Spleen (tissue), 11 donors: ENCODE data around the gene COL9A3. TPM values are rescaled to one million over a fixed set of nuclear protein-coding genes. Genes with fewer than 3 reads are reported as not detected.

Experiments used
- DNase-seq: peaks from one replicate; pipeline ENCODE4 v3.0.0-alpha.2; 2020
- H3K27ac ChIP-seq, 8 donors: fragments of 200-600 bp; sonication (generic) in 7 of 8; 1 replicate in 4 of 8; 2 replicates in 4 of 8; pipeline versions ENCODE4 v1.5.0 to v1.8.0; 2016 to 2021; ENCODE audit warnings: inconsistent platforms in 4 of 8, mild to moderate bottlenecking in 4 of 8, moderate library complexity in 1 of 8
- H3K27me3 ChIP-seq, 7 donors: fragments of 200-600 bp; sonication (generic) in 6 of 7; replicated peaks in 1 of 7; 1 replicate in 4 of 7; 2 replicates in 3 of 7; pipeline versions ENCODE4 v1.5.0 to v1.8.0; 2016 to 2021; ENCODE audit warnings: inconsistent platforms in 3 of 7, mild to moderate bottlenecking in 1 of 7
- H3K36me3 ChIP-seq, 6 donors: fragments of 200-600 bp; sonication (generic) in 5 of 6; 1 replicate in 4 of 6; 2 replicates in 2 of 6; pipeline versions ENCODE4 v1.5.0 to v1.8.0; 2016 to 2021; ENCODE audit warnings: inconsistent platforms in 2 of 6
- H3K4me1 ChIP-seq, 6 donors: fragments of 200-600 bp; sonication (generic) in 5 of 6; 1 replicate in 3 of 6; 2 replicates in 3 of 6; pipeline versions ENCODE4 v1.5.0 to v1.8.0; 2016 to 2021; ENCODE audit warnings: inconsistent platforms in 3 of 6
- H3K4me3 ChIP-seq, 8 donors: fragments of 200-600 bp; sonication (generic) in 7 of 8; 1 replicate in 4 of 8; 2 replicates in 4 of 8; pipeline versions ENCODE4 v1.5.0 to v1.8.0; 2016 to 2021; ENCODE audit warnings: inconsistent platforms in 4 of 8, mild to moderate bottlenecking in 4 of 8, moderate library complexity in 2 of 8
- H3K9me3 ChIP-seq, 8 donors: fragments of 200-600 bp; sonication (generic) in 7 of 8; 1 replicate in 4 of 8; 2 replicates in 4 of 8; pipeline versions ENCODE4 v1.5.0 to v1.8.0; 2016 to 2021; ENCODE audit warnings: inconsistent platforms in 4 of 8
- POLR2A ChIP-seq, 3 donors: fragments of 450-650 bp; IDR thresholded peaks; one replicate each; pipeline ENCODE4 v1.5.1; 2017; ENCODE audit warnings: antibody characterized with exemption in 3 of 3, mild to moderate bottlenecking in 1 of 3
- POLR2AphosphoS5 ChIP-seq, 3 donors: sonication (generic); formaldehyde crosslinking; IDR thresholded peaks; one replicate each; pipeline ENCODE4 v1.5.1; 2017; ENCODE audit warnings: antibody characterized with exemption in 3 of 3
- WGBS, 5 donors: extraction: QIAGEN DNeasy Blood & Tissue Kit in 3 of 5; methylation state at CpG; one replicate each; pipeline versions ENCODE4 v1.1.5 to v1.1.7; 2013 to 2018; 5-methylcytosine and 5-hydroxymethylcytosine counted together
- intact Hi-C: fragments of 100-400 bp; cut with DNase I; formaldehyde crosslinking; loops from one replicate; pipeline ENCODE4 v1.15.0; 2023; ENCODE audit warnings: low total_unique reads
- polyA plus RNA-seq, 3 donors: library from polyadenylated mRNA; stranded (reverse); fragments of 200-250 nt; gene quantifications; one replicate each; pipeline ENCODE4 v1.2.1, GENCODE V29; 2013
- total RNA-seq, 7 donors: library from RNA; depleted of rRNA in 3 of 7; stranded (reverse); fragments of >200 nt in 3 of 7; fragmentation: NEBNext Ultra II Directional in 4 of 7; extraction: Animal tissue kit (Norgen Biotek cat#: 25700) in 4 of 7; gene quantifications; one replicate each; pipeline versions ENCODE4 v1.1.0 to v1.2.1, GENCODE V29; 2016 to 2021
- TF ChIP-seq, protein P1 (sequence below), 11 experiments: fragments of 200-600 bp in 7 of 11; fragments of 450-650 bp in 4 of 11; sonication (generic) in 4 of 11; IDR thresholded peaks in 8 of 11; conservative IDR thresholded peaks in 3 of 11; 1 replicate in 7 of 11; 2 replicates in 4 of 11; pipeline versions ENCODE4 v1.4.0 to v1.8.0; 2016 to 2021; ENCODE audit warnings: antibody characterized with exemption in 11 of 11, inconsistent platforms in 4 of 11, mild to moderate bottlenecking in 1 of 11
- donor health status: healthy with polysubstance abuse.
- donor health status: DM: no; HTN: no; CAD: no; lungs with moderate emphysema.
- donor health status: DM: no; HTN: no; CAD: no.
- donor health status: Bipolar disorder and iron deficiency.
- donor health status: healthy.
- donor health status: DM: no; HTN: no; CAD: no.
- donor health status: DM: yes; HTN: yes; CAD: no.

The COL9A3 gene
- total and polyA plus RNA-seq, 10 donors = 1.2 to 16.7 (median 11.1) TPM

DNA sequence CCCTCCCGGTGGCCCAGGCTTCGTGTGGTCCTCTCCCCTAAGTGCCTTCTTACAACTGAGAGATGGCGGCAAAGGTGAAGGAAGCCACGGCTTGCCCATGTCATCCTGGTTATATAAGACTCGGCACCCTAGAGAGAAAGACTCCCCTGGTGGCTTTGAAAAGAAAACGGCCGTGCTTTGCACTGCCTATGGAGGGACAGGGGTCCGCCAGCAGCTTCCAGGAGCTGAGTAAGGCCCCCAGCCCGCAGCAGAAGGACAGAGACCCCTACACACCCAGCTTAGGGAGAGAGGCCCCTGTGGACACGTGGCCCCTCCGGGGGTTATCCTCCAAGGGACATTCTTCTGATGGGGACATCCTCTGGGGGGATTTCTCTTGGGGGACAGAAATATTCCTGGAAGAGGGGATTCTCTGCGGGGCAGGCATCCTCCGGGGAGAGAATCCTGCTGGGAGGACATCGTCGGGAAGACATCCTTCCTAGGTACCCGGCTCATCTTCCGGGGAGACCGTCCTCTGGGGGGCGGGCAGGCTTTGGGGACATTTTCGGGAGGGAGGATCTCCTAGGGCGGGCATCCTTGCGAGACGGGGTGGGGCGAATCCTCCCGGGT is 12.7 kb upstream of the COL9A3 start:
- intact Hi-C loops = no loop called here
- H3K4me1 ChIP-seq = peaks cover 20 to 63% (median 47%) of the 10 kb centered on the region in 6 donors
- peak; percentile 89 for DNase-seq
- H3K4me3 ChIP-seq = peak overlapping the region; percentile 75 to 99 (median 94)
- 8 to 15% (median 12%) methylated on average over 17 to 25 of the region's 25 CpGs for WGBS, 5 donors
- peaks cover 5 to 54% (median 45%) of the 10 kb centered on the region in 6 donors for H3K36me3 ChIP-seq
- TF ChIP-seq, protein P1, sequence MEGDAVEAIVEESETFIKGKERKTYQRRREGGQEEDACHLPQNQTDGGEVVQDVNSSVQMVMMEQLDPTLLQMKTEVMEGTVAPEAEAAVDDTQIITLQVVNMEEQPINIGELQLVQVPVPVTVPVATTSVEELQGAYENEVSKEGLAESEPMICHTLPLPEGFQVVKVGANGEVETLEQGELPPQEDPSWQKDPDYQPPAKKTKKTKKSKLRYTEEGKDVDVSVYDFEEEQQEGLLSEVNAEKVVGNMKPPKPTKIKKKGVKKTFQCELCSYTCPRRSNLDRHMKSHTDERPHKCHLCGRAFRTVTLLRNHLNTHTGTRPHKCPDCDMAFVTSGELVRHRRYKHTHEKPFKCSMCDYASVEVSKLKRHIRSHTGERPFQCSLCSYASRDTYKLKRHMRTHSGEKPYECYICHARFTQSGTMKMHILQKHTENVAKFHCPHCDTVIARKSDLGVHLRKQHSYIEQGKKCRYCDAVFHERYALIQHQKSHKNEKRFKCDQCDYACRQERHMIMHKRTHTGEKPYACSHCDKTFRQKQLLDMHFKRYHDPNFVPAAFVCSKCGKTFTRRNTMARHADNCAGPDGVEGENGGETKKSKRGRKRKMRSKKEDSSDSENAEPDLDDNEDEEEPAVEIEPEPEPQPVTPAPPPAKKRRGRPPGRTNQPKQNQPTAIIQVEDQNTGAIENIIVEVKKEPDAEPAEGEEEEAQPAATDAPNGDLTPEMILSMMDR (IDR thresholded peaks at IDR 0.05 in 8 of 11, conservative IDR thresholded peaks at IDR 0.05 in 3 of 11) = peak in 2 of 11 experiments; percentile 7 to 16
- TF ChIP-seq POLR2A (IDR thresholded peaks at IDR 0.05) = no peak
- no peaks in the 10 kb centered on the region for H3K27me3 ChIP-seq
- H3K27ac ChIP-seq = peak overlapping the region; percentile 89 to 98 (median 94)
- no peaks in the 10 kb centered on the region for H3K9me3 ChIP-seq

DNA sequence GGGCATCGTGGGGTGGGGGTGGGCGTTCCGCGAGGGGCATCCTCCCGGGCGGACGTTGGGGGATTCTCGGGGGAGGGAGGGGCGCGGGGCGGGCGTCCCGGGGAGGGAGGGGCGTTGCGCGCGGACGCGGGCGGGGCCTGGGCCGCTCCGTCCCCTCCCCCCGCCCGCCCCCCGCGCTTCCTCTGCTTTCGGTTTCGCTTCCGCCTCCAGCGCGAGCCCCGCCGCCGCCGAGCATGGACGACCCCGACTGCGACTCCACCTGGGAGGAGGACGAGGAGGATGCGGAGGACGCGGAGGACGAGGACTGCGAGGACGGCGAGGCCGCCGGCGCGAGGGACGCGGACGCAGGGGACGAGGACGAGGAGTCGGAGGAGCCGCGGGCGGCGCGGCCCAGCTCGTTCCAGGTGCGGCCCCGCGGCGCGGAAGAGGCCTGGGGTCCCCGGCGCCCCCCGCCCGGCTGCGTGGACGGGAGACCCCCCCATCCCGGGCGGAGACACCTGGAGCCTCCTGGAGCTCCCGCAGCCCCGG is 12.2 kb upstream of the COL9A3 start, which contains the start of gene OGFR:
TSS of gene OGFR (plus strand) at position 209 of the 528 bp plus-strand sequence. CDS start at position 234, 25 bp downstream.
- H3K4me1 ChIP-seq = peaks cover 20 to 69% (median 47%) of the 10 kb centered on the region in 6 donors
- H3K36me3 ChIP-seq = peaks cover 5 to 54% (median 45%) of the 10 kb centered on the region in 6 donors
- WGBS, 5 donors = 0 to 1% (median 1%) methylated on average over 18 to 77 of the region's 77 CpGs; no CpG with 5 or more reads in 1 of the 5 donors
- H3K4me3 ChIP-seq = peak within 1 kb of the TSS; percentile 75 to 99 (median 94)
- DNase-seq = peak; percentile 94
- H3K27me3 ChIP-seq = no peaks in the 10 kb centered on the region
- no peaks in the 10 kb centered on the region for H3K9me3 ChIP-seq
- H3K27ac ChIP-seq = peak within 1 kb of the TSS; percentile 89 to 98 (median 94)
- intact Hi-C loops = no loop called here
- TF ChIP-seq POLR2AphosphoS5 (IDR thresholded peaks at IDR 0.05) = peak; percentile 96 to 97 (median 97)
- peak in 1 of 3 donors; percentile 80 for TF ChIP-seq POLR2A (IDR thresholded peaks at IDR 0.05)
- TF ChIP-seq, protein P1 (IDR thresholded peaks at IDR 0.05 in 8 of 11, conservative IDR thresholded peaks at IDR 0.05 in 3 of 11) = peak in 1 of 11 experiments; percentile 16

DNA sequence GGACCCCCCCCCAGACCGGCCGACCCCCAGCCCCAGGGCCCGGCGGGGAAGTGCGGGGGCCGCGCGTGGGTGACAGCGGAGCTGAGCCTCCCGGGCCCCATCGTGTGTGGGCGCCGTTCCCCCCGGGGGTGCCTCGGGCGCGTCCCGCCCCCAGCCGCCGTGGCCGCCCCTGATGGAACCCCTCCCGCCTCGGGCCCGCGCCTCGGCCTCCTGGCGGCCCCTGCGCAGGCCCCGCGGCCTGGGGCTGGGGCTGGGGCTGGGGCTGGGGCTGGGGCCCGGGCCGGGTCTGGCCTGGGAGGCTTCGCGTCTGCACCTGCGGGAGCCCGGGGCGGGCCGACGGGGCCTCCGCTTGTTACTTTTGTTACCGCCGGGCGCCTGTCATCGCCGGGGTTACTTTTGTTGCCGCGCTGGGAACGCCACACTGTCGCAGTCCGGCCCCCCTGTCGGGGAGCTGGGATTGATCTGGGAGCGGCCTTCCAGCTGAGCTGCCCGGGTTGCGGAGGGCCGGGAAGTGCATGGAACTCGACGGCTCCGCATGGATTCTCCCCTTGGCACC is 11.6 kb upstream of the COL9A3 start:
- intact Hi-C loops = no loop called here
- no peaks in the 10 kb centered on the region for H3K9me3 ChIP-seq
- 0 to 1% (median 0%) methylated on average over 7 to 58 of the region's 58 CpGs for WGBS, 5 donors
- peaks cover 5 to 54% (median 45%) of the 10 kb centered on the region in 6 donors for H3K36me3 ChIP-seq
- peak overlapping the region; percentile 75 to 99 (median 94) for H3K4me3 ChIP-seq
- peak overlapping the region; percentile 89 to 98 (median 94) for H3K27ac ChIP-seq
- H3K27me3 ChIP-seq = no peaks in the 10 kb centered on the region
- H3K4me1 ChIP-seq = peaks cover 20 to 69% (median 47%) of the 10 kb centered on the region in 6 donors
- DNase-seq = peak; percentile 90
- TF ChIP-seq POLR2A (IDR thresholded peaks at IDR 0.05) = no peak
- TF ChIP-seq, protein P1 (IDR thresholded peaks at IDR 0.05 in 8 of 11, conservative IDR thresholded peaks at IDR 0.05 in 3 of 11) = peak in 1 of 11 experiments; percentile 28
